Heart right ventricle (tissue), 16 donors: Measurements from ENCODE around the gene FARSA. TPM values are rescaled to one million over a fixed set of nuclear protein-coding genes. Genes with fewer than 3 reads are reported as not detected.

Source experiments
- ATAC-seq, 8 donors: fragments of 200-7000 bp; cut with Tn5 transposase; one replicate each; pipeline ENCODE4 v1.9.1; 2020; ENCODE audit warnings: mild to moderate bottlenecking in 8 of 8, moderate library complexity in 8 of 8, moderate number of reproducible peaks in 1 of 8
- DNase-seq, 2 donors: peaks; one replicate each; pipeline ENCODE4 v3.0.0-alpha.2; 2020
- H3K27ac ChIP-seq, 10 donors: fragments of 200-600 bp; sonication (generic) in 2 of 10; one replicate each; pipeline versions ENCODE4 v1.5.0 to v1.8.0; 2020 to 2022; ENCODE audit warnings: mild to moderate bottlenecking in 3 of 10
- H3K27me3 ChIP-seq, 7 donors: fragments of 200-600 bp; one replicate each; pipeline ENCODE4 v1.8.0; 2021 to 2022; ENCODE audit warnings: mild to moderate bottlenecking in 2 of 7
- H3K36me3 ChIP-seq, 9 donors: fragments of 200-600 bp; sonication (generic) in 1 of 9; one replicate each; pipeline versions ENCODE4 v1.5.0 to v1.8.0; 2020 to 2022; ENCODE audit warnings: mild to moderate bottlenecking in 2 of 9
- H3K4me1 ChIP-seq, 9 donors: fragments of 200-600 bp; sonication (generic) in 1 of 9; one replicate each; pipeline versions ENCODE4 v1.5.0 to v1.8.0; 2020 to 2022; ENCODE audit warnings: mild to moderate bottlenecking in 4 of 9
- H3K4me3 ChIP-seq, 10 donors: fragments of 200-600 bp; sonication (generic) in 2 of 10; one replicate each; pipeline versions ENCODE4 v1.5.0 to v1.8.0; 2020 to 2022; ENCODE audit warnings: mild to moderate bottlenecking in 7 of 10, moderate library complexity in 2 of 10
- H3K9me3 ChIP-seq, 11 donors: fragments of 200-600 bp in 10 of 11; sonication (generic) in 2 of 11; one replicate each; pipeline versions ENCODE4 v1.5.0 to v1.8.0; 2013 to 2022; ENCODE audit warnings: mild to moderate bottlenecking in 2 of 11, control low read depth in 1 of 11, moderate library complexity in 1 of 11
- CTCF ChIP-seq, 9 donors: fragments of 200-600 bp; sonication (generic) in 2 of 9; IDR thresholded peaks; one replicate each; pipeline versions ENCODE4 v1.5.0 to v1.8.0; 2021 to 2022; ENCODE audit warnings: antibody characterized with exemption in 9 of 9, mild to moderate bottlenecking in 5 of 9, moderate library complexity in 1 of 9
- WGBS, 2 donors: extraction: QIAGEN DNeasy Blood & Tissue Kit; methylation state at CpG; one replicate each; pipeline ENCODE4 v1.1.7; 2013; ENCODE audit warnings: inconsistent platforms in 1 of 2; 5-methylcytosine and 5-hydroxymethylcytosine counted together
- intact Hi-C, 10 donors: fragments of 100-400 bp; cut with DNase I; formaldehyde crosslinking; loops; one replicate each; pipeline versions ENCODE4 v1.11.1 to v1.14.2; 2022
- polyA plus RNA-seq, 2 donors: library from polyadenylated mRNA; stranded (reverse); fragments of 200-250 nt; gene quantifications; one replicate each; pipeline ENCODE4 v1.2.3, GENCODE V29; 2013
- total RNA-seq, 10 donors: library from RNA; stranded (reverse); fragmentation: NEBNext Ultra II Directional in 3 of 10; extraction: Animal tissue kit (Norgen Biotek cat#: 25700) in 3 of 10; gene quantifications; one replicate each; pipeline versions ENCODE4 v1.2.1 to v1.2.4, GENCODE V29; 2021 to 2023
- donor health status: Arrhythmogenic right ventricular cardiomyopathy.
- donor health status: ischemic (EF 13 %, LVEDD 7.1; RV severe dilation, severe dysfunction).
- donor health status: healthy with polysubstance abuse.
- donor health status: DM: no; HTN: yes; CAD: no.
- donor health status: DM: no; HTN: no; CAD: no.
- donor health status: ischemic (EF 25% LVEDD 6.9; RV normal size, moderate dysfunction).
- donor health status: ischemic (EF 25% LVEDD 5.7; RV mildly dilated, moderate dysfunction).
- donor health status: healthy.
- donor health status: DM: yes; HTN: yes; CAD: no.
- donor health status: Ischemic cardiomyopathy.
- donor health status: ischemic (EF 35%, LVEDD 5.7; RV mildly dilated, moderate dysfunction).
- donor health status: nonischemic (EF 11% LVEDD 7.7; RV severe dilation, severe dysfunction).
- donor health status: DM: yes; HTN: yes; CAD: no.
- donor health status: PGD.
- donor health status: ischemic (EF 29% LVEDD 5.4; RV normal size, mild dysfunction).
- donor health status: nonischemic (EF 23%, LVEDD 6.1; RV moderate dilation, normal function).

FARSA gene
- total and polyA plus RNA-seq, 12 donors: 23.2 to 81.4 (median 38.5) TPM

GRCh38 chr19:12975221-12975741 lies 41.8 kb upstream of the FARSA start:
- intact Hi-C loops: loop anchor here (2.0 to 10.0 kb wide), 11 partner anchors 117 to 750 kb away; no protein-coding TSS in a partner anchor
- Histone ChIP-seq H3K36me3 (no peaks in the 10 kb centered on the region), H3K27ac (peak overlapping the region in 1 of 10 donors; percentile 9), H3K4me1 (peaks cover 0 to 22% (median 7%) of the 10 kb centered on the region in 9 donors), H3K27me3 (no peaks in the 10 kb centered on the region), H3K9me3 (no peaks in the 10 kb centered on the region), H3K4me3 (no peak overlapping the region)
- 54 to 57% methylated on average over 17 of the region's 17 CpGs for WGBS, 2 donors
- ATAC-seq (peak in 3 of 8 donors; percentile 7 to 15 (median 8)), DNase-seq (no peak)
- TF ChIP-seq CTCF (IDR thresholded peaks at IDR 0.05): no peak

DNA sequence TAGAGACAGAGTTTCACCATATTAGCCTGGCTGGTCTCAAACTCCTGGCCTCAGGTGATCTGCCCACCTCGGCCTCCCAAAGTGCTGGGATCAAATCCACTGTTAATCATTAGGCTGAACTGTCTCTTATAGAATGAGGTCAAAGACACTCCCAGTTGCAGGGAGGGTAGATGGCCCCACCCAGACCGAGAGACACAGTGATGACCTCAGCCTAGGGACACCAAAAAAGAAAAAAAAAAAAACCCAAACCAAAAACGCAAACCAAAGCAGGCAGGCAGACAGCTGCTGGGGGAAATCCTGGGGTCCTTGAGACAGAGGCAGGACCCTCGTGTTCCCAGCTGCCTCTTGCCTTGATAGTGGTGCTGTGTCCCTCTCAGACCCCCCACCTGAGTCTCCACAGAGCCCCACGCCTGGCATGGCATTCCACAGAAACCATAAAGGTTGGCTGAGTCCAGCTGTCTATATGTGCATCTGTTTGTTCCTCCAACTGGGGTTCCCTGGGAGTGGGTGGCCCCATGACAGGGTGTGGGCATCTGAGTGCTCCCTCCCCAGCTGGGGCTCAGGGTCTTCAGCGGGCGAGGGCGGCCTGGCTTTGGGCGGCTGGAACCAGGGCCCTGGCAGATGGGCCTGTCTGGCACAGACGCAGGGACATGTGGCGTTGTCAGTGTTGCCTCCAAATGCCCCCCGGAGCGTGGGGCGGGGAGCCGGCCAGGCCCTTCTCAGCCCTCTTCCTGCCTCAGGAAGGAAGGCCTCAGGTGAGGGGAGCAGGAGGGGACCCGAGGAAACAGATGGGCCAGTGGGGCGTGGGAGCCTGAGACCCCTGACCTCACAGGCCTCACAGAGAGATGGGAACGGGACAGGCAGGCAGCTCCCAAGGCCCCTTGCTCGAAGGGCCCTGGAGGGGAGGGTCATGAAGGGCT lies 41.0 kb upstream of the FARSA start:
- Histone ChIP-seq H3K4me1 (peaks cover 0 to 28% (median 9%) of the 10 kb centered on the region in 9 donors), H3K9me3 (no peaks in the 10 kb centered on the region), H3K27ac (peak overlapping the region in 1 of 10 donors; percentile 9), H3K36me3 (no peaks in the 10 kb centered on the region), H3K27me3 (no peaks in the 10 kb centered on the region), H3K4me3 (no peak overlapping the region)
- intact Hi-C loops: loop anchor here (2.0 to 10.0 kb wide), 11 partner anchors 118 to 750 kb away; no protein-coding TSS in a partner anchor
- TF ChIP-seq CTCF (IDR thresholded peaks at IDR 0.05): no peak
- DNase-seq (no peak), ATAC-seq (peak in 3 of 8 donors; percentile 6 to 19 (median 12))
- WGBS, 2 donors: 68 to 74% methylated on average over 19 of the region's 19 CpGs

GRCh38 chr19:12973236-12973635 lies 39.7 kb upstream of the FARSA start:
- no peak for TF ChIP-seq CTCF (IDR thresholded peaks at IDR 0.05)
- Histone ChIP-seq H3K36me3 (no peaks in the 10 kb centered on the region), H3K9me3 (no peaks in the 10 kb centered on the region), H3K27me3 (no peaks in the 10 kb centered on the region), H3K27ac (no peak overlapping the region), H3K4me1 (peaks cover 0 to 34% (median 9%) of the 10 kb centered on the region in 9 donors), H3K4me3 (no peak overlapping the region)
- WGBS, 2 donors: 79 to 80% methylated on average over 16 of the region's 16 CpGs
- intact Hi-C loops: loop anchor here in 8 of 10 donors (10.0 kb wide), 6 partner anchors 192 to 752 kb away; no protein-coding TSS in a partner anchor
- DNase-seq (no peak), ATAC-seq (no peak)

DNA sequence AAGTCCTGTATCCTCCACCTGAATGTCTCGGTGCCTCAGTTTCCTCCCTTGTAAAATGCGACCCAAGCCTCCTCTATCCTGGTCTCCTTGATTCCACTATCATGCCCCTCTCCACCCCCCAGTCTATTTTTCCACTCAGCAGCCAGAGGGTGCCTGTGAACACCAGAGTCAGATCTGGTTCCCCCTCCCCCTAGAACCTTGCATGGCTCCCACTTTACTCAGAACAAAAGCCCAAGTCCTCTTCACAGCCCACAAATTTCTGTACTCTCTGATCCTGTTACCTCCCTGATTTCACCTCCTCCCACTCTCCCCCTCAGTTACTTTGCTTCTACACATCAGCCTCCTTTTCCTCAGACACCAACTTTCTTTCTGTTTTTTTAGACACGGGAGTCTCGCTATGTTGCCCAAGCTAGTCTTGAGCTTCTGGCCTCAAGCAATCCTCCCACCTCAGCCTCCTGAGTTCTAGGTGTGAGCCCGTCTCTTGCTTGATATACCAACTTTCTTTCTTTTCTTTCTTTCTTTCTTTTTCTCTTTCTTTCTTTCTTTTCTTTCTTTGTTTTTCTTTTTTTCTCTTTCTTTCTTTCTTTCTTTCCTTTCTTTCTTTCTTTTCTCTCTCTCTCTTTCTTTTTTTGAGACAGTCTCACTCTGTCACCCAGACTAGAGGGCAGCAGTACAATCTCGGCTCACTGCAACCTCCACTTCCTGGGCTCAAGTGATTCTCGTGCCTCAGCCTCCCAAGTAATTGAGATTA lies 36.7 kb upstream of the FARSA start:
- Histone ChIP-seq H3K27ac (peak overlapping the region; percentile 50 to 87 (median 80)), H3K36me3 (no peaks in the 10 kb centered on the region), H3K9me3 (no peaks in the 10 kb centered on the region), H3K27me3 (no peaks in the 10 kb centered on the region), H3K4me1 (peaks cover 2 to 28% (median 5%) of the 10 kb centered on the region in 9 donors), H3K4me3 (peak overlapping the region in 4 of 10 donors; percentile 4 to 26 (median 15))
- ATAC-seq: no peak
- intact Hi-C loops: loop anchor here in 8 of 10 donors (10.0 kb wide), 6 partner anchors 195 to 755 kb away; no protein-coding TSS in a partner anchor
- no peak for DNase-seq
- TF ChIP-seq CTCF (IDR thresholded peaks at IDR 0.05): no peak
- 81 to 86% methylated on average over 7 of the region's 7 CpGs for WGBS, 2 donors
